WTC11 (cell line): ENCODE measurements around the gene PIK3C2G.

ENCODE experiments used
- CTCF ChIP-seq: fragments of 200-600 bp; IDR thresholded peaks from 2 replicates; pipeline ENCODE4 v1.8.0; 2022; ENCODE audit warnings: antibody characterized with exemption
- NR2C2 ChIP-seq: sonication (generic); formaldehyde crosslinking; IDR thresholded peaks from 2 replicates; pipeline ENCODE4 v1.8.0; 2022; ENCODE audit warnings: mild to moderate bottlenecking, missing genetic modification reagents
- PREB ChIP-seq: sonication (generic); formaldehyde crosslinking; IDR thresholded peaks from 2 replicates; pipeline ENCODE4 v1.8.1; 2022; ENCODE audit warnings: mild to moderate bottlenecking, missing genetic modification reagents, moderate library complexity, borderline replicate concordance
- SMAD3 ChIP-seq: sonication (generic); formaldehyde crosslinking; IDR thresholded peaks from 2 replicates; pipeline ENCODE4 v1.8.0; 2022; ENCODE audit warnings: missing genetic modification reagents, mild to moderate bottlenecking, borderline replicate concordance
- SP1 ChIP-seq: sonication (generic); formaldehyde crosslinking; conservative IDR thresholded peaks from 2 replicates; pipeline ENCODE4 v1.8.1; 2022; ENCODE audit warnings: missing genetic modification reagents
- USF2 ChIP-seq: sonication (generic); formaldehyde crosslinking; IDR thresholded peaks from 2 replicates; pipeline ENCODE4 v1.8.1; 2023; ENCODE audit warnings: mild to moderate bottlenecking, missing genetic modification reagents, moderate library complexity
- ZNF138 ChIP-seq: sonication (generic); formaldehyde crosslinking; conservative IDR thresholded peaks from 2 replicates; pipeline ENCODE4 v1.8.1; 2022; ENCODE audit warnings: mild to moderate bottlenecking, moderate library complexity, missing genetic modification reagents
- ZNF671 ChIP-seq: fragments of 250-450 bp; sonication (Bioruptor Pico); IDR thresholded peaks from 2 replicates; pipeline ENCODE4 v1.8.0; 2021; ENCODE audit warnings: mild to moderate bottlenecking
- TF ChIP-seq, protein P1 (sequence below): sonication (generic); formaldehyde crosslinking; IDR thresholded peaks from 2 replicates; pipeline ENCODE4 v1.8.1; 2022; ENCODE audit warnings: missing genetic modification reagents, borderline replicate concordance
- TF ChIP-seq, protein P2 (sequence below): sonication (generic); formaldehyde crosslinking; IDR thresholded peaks from 2 replicates; pipeline ENCODE4 v1.8.1; 2022; ENCODE audit warnings: low read depth, missing genetic modification reagents, borderline replicate concordance

DNA sequence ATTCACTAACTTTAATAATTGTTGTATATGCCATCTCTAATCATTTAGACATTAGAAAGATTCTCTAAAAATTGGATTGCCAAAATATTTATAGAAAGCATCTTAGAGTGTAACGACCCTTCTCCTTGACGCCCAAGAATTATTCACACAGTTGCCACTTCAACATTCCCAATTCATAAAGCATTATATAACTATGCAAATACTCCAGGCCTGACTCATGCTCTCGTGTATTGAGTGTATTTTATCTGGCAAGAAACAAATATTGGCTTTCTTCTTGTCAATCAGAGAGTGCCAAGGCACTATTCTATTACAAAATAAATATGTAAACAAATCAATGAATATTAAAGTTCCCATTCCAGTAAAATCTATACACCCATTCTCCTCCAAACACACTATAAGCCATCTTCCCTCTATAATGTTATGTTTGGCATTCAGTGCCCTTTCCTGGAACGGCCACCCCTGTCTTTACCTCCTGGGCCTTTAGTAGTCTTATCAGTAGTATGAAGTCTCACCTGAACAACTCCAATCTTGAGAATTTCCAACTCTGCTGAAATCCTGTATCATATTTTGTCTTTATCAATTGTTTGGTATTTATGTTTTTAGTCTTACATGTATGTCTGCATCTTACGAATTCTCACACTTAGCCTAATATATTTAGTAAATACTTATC, 182.6 kb downstream of the PIK3C2G start:
- TF ChIP-seq CTCF (no peak), ZNF671 (CRISPR knock-in tag) (no peak), SMAD3 (CRISPR knock-in tag) (no peak), USF2 (CRISPR knock-in tag) (no peak), ZNF138 (CRISPR knock-in tag) (no peak), PREB (CRISPR knock-in tag) (no peak), SP1 (CRISPR knock-in tag) (no peak), NR2C2 (CRISPR knock-in tag) (no peak)
- TF ChIP-seq, protein P1, sequence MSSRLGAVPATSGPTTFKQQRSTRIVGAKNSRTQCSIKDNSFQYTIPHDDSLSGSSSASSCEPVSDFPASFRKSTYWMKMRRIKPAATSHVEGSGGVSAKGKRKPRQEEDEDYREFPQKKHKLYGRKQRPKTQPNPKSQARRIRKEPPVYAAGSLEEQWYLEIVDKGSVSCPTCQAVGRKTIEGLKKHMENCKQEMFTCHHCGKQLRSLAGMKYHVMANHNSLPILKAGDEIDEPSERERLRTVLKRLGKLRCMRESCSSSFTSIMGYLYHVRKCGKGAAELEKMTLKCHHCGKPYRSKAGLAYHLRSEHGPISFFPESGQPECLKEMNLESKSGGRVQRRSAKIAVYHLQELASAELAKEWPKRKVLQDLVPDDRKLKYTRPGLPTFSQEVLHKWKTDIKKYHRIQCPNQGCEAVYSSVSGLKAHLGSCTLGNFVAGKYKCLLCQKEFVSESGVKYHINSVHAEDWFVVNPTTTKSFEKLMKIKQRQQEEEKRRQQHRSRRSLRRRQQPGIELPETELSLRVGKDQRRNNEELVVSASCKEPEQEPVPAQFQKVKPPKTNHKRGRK (CRISPR knock-in tag): no peak
- TF ChIP-seq, protein P2, sequence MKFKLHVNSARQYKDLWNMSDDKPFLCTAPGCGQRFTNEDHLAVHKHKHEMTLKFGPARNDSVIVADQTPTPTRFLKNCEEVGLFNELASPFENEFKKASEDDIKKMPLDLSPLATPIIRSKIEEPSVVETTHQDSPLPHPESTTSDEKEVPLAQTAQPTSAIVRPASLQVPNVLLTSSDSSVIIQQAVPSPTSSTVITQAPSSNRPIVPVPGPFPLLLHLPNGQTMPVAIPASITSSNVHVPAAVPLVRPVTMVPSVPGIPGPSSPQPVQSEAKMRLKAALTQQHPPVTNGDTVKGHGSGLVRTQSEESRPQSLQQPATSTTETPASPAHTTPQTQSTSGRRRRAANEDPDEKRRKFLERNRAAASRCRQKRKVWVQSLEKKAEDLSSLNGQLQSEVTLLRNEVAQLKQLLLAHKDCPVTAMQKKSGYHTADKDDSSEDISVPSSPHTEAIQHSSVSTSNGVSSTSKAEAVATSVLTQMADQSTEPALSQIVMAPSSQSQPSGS (CRISPR knock-in tag): no peak
